ENCODE data around the gene AK3.
A peak's percentile ranks its signal among the peaks of the same experiment; 100 is the strongest.

The AK3 gene

DNA sequence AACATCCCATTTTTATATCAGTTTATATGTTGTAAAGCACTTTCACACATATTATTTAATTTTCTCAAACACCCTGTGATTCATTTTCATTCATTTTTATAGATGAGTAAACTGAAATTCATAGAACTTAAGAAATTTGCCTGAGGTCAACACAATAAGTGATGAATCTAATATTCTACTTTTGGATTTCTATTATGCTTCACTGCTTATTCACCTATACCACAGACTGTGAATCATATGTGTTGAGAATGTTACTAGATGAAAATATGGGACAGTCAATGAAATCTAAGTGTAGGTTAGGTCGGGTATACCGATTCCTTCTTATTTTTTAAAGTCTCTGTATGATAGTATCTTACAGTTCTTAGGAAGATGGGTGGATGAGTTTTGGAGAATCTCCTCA, 36.9 kb downstream of the AK3 start:
- DNase-seq (ENCODE audit: low read depth), result no peak

DNA sequence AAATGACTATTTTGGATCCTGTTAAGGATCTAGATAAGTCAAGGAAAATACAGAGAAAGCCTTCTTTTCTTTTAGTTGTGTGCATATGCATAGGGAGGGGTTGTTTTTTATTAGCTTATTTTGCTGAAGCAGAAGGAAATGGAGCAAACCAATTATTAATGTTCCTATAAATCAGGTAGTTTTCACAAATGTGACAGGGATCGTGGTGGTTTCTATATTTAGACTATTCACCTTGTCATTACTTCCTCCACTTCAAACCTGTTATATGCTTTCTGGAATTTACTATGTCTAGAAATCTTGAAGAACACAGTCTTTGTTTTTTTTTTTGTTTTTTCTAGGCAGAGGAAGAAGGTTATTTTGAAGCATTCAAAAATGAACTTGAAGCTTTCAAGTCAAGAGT, 39.5 kb downstream of the AK3 start:
- no peak for DNase-seq (ENCODE audit: low read depth)

DNA sequence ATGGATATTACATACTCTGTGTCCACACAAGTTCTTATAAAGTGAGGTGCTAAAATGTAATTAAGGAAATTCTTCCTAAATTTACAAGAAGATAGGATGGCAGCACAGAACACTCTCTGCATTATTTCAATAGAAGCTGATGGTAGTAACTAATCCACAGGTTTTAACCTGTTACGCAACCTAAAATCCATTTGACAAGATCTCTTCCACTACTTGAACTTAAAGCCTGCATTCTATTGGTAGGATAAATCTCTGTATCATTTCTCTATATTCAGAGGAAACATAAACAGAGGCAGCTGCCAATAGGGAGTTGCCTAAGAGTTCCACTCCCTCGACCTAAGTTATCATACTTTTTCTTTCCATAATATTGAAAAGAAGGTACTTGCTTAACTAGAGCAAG, 40.1 kb downstream of the AK3 start:
- DNase-seq (ENCODE audit: low read depth), result no peak

DNA sequence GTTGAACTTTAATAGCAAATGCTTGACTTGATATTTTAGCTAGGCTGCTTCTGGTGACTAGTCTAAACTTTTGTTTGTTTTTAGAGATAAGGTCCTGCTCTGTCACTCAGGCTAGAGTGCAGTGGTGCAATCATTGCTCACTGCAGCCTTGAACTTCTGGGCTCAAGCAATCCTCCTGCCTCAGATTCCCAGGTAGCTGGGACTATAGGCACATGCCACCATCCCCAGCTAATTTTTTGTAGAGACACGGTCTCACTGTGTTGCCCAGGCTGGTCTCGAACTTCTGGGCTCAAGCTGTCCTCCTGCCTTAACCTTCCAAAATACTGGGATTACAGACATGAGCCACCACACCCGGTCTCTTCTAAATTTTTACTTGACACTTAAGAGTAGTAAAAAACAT, 40.9 kb downstream of the AK3 start:
- no peak for DNase-seq (ENCODE audit: low read depth)

DNA sequence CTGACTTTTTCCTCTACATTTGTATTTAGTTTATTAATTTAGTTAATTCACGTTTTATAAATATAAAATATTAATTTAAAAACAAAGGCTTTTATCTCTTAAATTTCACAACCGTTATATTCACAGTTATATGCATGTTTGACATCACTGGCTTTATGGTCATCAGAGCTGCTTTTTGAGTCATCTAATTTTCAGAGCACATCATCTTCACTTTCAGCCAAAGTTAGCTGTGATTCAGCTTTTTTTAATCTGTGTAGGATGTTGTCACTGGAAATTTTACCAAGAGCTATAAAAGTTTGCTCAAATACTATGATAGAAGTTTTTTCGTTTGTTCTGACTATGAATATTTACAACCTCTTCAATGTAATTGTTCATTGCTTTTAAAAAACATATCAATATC, 49.2 kb downstream of the AK3 start:
- no peak for DNase-seq (ENCODE audit: low read depth)

DNA sequence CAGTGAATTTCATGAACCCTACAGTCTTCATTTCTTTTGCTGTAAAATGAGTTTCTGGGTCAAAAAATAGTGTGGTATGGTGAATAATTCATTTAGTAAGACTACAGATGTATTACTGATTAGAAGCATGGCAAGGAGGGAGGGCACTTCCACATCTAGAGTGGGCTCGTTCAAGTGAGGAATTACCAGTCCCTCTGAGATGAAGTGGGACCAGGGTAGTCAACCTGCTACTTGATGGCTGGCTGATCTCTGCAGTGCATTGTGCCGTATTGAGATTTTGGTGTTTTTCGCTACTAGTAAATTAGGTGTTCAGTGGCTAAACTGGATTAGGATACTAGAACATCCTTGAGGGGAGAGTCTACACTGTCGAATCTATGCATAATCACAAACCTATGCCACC, 50.9 kb downstream of the AK3 start:
- DNase-seq (ENCODE audit: low read depth), result no peak

DNA sequence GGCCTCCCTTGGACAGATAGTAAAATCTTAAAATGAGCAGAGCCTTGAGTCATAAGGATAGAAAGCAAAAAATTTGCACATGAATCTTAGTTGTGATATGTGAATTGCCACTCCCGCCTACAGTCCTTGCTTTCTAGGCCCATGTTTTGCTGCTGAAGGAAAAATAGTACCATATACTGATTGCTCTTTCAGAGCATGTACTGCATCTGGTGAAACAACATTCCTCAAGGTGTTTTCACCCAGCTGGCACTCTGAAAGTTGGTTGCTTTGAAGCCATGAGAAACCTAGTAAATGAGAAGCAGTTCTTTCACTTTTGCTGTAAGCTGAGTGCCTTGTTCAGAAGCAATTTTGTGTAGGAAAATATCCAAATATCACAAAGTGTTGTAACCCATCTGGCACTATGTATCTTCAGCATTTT, 51.3 kb downstream of the AK3 start:
- DNase-seq (ENCODE audit: low read depth), result no peak

DNA sequence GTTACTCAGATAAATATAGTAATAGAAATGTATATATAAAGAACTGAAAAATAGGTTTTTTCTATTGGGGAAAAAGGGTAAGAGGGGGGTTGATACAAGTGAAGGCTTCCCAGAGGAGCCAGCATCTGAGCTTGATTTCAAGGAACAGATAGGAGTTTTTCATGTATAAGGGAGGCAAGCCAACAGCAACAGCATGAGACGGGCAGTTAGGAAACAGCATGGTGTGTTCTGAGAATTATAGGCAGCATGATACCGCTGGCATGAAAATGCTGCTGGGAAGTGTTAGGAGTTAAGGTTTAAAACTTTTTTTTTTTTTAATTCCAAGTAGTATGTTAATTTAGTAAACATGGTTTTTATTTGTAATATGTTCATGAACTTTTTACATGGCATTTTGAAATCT, 52.0 kb downstream of the AK3 start:
- no peak for DNase-seq (ENCODE audit: low read depth)

DNA sequence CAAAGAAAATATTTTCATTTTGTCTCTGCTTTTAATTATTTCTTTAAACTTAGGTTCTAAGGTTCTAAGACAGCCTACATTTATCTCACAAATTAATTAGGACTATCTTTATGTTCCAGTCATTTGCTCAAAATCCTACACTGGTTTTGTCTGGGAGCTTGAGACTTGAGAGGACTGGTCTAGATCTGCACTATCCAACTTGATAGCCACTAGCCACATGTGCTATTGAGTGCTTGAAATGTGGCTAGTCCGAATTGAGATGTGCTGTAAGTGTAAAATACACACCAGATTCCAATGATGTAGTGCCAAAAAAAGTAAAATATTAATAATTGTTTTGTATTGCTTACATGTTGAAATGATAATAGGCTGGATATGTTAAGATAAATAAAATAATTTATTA, 54.4 kb downstream of the AK3 start:
- DNase-seq (ENCODE audit: low read depth), result no peak

DNA sequence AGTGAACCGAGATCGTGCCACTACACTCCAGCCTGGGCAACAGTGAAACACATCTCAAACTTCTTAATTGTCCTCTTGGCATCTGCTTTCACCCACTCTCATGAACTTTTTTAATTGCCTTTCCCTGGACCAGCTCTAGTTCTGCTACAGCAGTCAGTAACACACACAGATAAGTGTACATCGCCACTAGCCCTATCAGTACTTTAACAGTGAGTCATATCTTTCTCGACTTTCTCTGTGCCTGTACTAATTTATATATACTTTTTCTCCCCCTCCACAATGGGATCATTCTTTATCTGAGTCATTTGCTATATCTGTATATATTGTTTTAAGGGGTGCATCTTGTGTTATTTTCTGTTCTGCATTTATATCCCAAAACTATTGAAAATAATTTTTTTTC, 54.9 kb downstream of the AK3 start:
- DNase-seq (ENCODE audit: low read depth), result no peak

DNA sequence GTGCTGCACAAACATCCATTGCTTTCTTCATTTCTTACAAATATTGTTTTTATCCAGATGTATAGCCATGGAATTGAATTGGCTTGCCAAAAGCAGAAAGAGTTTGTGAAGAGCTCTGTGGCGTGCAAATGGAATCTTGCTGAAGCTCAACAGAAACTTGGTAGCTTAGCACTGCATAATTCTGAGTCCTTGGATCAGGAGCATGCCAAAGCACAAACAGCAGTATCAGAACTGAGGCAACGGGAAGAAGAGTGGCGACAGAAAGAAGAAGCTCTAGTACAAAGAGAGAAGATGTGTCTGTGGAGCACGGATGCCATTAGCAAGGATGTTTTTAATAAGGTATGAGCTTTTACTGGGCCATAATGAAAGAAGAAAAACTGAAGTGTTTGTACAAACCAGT, 56.2 kb downstream of the AK3 start:
- no peak for DNase-seq (ENCODE audit: low read depth)

DNA sequence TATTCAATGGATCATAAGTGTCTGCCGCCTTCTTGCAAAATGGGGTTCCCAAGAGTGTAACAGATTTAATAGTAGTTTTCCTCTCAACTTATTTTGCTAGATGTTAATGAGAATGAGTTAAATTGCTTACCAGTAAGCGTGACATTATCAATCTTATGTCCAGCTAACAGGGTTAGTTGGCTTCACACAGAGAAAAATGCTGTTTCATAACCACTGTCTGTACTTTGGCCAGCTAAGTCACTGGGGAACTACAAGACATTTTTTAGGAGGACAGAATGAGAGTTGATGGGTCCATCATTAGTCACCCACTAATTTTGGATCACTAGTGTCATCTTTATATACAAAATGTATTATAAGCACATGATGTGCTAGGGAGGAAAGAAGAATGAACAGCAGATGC, 60.3 kb downstream of the AK3 start:
- no peak for DNase-seq (ENCODE audit: low read depth)

DNA sequence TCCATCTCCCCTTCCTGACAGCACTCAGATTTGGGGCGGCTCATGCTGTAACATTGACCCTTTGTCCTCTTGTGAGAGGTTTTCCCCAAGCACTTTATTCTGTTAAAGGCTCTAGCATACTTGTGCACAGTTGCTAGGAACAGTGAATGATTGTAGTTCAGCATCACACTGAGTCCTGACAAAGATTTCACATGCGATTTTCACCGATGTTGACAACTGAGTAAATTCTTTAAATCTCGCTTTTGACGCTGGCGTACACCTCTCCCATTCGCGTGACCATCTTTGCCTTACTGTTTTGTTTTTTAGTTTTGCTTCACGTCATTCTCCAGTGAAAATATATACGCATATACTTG, 60.9 kb downstream of the AK3 start:
- DNase-seq (ENCODE audit: low read depth), result no peak

DNA sequence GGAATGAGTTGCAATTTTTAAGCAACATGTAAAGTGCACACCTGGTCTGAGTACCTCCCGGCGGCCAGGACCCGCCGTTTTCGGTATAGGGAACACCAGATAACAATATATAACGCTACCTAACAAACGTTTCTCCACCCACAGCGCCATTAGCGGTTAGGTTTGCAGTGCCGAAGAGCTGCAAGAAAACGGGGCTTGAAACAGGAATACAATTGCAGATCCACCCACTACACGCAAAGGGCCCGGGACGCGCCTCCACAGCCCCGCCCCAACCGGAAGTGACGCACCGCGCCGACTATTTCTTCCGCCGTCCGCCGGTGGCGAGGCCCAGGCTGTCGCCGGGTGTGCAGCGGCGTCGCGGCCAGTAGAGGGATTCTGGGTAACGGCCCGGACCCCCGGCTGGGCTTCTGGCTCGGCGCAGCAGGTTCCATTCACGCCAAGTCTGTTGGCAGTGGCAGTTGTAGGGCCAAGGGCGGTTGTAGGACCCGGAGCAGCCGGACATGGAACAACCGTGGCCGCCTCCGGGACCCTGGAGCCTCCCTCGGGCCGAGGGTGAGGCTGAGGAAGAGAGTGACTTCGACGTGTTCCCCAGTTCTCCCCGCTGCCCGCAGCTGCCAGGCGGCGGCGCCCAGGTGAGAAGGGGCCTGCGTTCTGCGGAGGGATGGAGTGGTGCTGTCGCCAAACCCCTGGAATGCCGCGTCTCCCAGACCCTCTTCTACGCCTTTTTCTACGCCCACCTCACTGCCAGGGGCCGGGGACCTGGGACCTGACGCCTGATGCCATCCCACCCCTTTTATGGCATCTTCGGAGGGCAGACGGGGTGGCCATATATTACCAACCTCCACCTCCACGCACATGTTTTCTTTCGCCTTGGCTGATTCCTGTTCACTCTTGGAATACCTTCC, 61.5 kb downstream of the AK3 start, which contains the start of gene CDC37L1:
Gene CDC37L1, plus strand, starts transcription at position 302 of the 905 bp plus-strand sequence. Its CDS starts 199 bp downstream, at position 501.
- peak; percentile 98 for DNase-seq (ENCODE audit: low read depth)

DNA sequence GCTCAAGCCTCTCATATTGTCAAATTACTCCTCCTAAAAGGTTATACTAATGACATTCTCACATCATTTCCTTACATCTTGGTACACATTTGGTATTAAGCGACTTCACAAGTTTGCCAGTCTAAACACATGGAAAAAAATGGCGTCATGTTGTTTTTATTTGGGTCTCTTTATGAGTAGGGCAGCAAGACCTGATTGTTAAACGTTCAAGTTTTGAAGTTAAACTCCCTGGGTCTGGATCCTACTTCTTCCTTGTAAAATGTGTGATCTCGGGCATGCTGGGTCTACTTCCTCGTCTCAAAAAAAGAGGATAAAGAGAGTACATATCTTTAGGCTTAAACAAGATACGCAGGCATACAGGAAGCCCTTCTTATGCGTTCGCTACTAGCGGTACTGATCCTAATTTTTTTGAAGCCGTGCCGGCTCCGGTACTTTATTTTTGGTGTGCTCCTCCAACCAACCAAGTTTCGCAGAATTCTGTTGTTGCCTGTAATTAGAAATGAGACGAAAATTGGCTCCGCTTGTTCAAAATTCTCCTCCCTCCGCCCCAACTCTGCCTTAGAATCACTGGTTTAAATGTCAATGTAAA, 62.2 kb downstream of the AK3 start:
- DNase-seq (ENCODE audit: low read depth), result no peak

DNA sequence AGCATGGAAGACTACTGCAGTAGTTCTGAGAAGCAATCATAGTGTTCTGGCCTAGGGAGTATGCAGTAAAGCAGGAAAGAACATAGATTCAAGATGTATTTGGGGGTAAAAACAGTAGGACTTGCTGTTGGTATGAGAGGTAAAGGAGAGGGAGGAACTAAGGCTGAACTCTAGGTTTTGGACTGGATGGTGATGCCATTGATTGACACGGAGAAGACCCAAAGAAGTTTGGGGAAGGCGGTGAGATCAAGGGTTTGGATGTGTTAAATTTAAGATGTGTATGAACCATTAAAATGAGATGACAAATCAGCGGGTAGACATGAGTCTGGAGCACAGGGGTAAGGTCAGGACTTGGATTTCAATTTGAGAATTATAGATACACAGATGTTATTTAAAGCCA, 63.6 kb downstream of the AK3 start:
- no peak for DNase-seq (ENCODE audit: low read depth)

DNA sequence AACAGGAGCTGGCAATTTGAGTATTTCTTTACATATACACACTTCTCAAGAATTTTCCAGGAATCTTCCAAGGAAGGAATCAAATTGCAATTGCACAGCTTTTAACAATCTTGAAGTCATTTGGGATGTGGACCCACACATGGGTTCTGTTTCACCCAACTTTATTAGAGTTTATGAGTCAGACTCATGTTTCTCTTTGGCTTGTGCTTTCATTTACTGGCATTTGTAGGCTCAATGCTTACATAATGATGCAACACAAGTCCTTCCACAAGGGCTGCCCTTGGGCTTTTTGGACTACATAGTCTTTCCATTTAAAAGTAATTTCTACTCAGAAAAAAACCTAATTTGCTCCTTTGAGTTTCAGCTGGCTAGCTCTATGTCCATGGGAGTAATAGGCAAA, 66.2 kb downstream of the AK3 start:
- no peak for DNase-seq (ENCODE audit: low read depth)

DNA sequence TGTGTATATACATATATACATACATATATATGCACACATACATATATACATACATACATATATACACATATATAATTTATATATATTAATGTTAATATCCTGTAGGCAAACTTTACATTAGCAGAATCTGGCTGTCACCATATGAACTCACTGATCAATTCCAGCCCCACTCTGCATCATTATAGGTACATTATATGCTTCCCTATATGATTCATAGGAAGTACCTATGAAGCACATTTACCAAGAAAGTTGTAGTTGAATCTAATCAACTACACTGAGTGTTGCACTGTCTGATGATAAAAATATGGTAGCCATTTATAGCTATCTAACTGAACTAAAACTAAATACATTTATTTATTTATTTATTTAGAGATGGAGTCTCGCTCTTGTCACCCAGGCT, 69.3 kb downstream of the AK3 start:
- DNase-seq (ENCODE audit: low read depth), result no peak

DNA sequence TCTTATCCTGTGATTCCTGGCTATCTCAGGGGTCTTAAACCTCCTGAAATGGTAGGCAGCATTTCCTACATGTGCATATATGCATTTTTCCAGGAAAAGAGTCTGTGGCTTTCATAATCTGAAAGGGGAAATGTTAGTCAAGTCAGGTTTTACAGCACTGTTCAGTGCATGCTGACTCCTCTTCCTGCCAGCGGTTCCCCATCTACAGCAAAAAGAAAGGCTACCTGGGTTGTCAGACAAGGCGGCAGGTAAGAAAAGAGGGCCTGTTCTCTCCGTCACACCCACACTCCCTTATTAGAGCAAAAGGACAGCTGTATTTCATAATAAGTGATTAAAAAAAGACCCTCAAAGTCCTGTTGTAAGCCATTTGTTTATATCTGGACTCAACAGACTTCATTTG, 70.4 kb downstream of the AK3 start:
- no peak for DNase-seq (ENCODE audit: low read depth)

DNA sequence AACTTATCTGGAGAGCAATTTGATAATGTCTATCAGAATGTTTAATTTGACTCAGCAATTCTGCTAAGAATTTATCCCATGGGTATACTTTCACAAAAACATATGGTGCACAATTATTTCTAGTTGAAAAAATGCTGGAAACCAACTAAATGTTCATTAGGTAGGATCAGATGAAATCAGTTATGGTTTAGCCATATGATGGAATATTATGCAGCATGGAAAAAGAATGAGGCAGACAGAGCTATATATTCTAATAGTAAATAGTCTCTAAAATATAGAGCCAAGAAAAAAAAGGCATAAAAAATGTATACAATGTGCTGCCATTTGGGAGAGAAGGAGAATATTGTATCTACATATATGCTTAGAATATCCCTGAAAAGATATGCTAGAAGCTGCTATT, 71.1 kb downstream of the AK3 start:
- DNase-seq (ENCODE audit: low read depth), result no peak

DNA sequence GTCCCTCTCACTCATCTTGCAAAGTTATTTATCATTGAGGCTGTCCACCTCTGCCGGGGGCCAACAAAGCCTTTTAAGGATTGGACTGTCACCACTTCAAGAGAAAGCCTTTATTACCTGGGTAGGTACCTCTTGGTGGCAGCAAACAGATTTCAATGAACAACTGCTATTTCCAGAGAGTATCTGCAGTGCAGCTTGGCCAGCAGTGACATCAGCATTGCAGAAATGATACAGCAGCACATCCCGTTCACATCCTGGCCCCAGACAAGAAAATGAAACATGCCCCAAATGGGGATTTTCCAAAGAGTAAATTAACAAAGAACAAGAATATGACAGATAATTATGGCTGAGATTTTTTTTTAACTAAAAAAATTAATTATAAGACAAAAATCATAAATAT, 72.4 kb downstream of the AK3 start:
- DNase-seq (ENCODE audit: low read depth), result no peak

DNA sequence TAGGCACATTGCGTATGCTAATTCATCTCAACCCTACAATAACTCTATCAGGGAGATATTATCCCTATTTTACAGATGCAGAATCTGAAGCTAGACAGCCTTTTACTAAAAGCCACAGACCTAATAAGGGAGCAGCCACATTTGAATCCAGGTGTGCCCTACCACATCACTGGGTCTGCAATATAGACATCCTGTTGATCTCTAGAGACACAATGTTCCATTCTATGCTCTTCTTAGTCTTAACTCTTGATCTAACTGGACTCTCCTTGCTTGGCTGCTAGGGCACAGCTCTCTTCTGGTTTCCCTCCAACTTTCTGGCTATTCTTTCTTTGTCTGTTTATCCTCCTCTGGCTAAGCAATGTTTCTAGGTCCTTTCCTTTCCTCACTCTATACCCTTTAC, 73.3 kb downstream of the AK3 start:
- DNase-seq (ENCODE audit: low read depth), result no peak

DNA sequence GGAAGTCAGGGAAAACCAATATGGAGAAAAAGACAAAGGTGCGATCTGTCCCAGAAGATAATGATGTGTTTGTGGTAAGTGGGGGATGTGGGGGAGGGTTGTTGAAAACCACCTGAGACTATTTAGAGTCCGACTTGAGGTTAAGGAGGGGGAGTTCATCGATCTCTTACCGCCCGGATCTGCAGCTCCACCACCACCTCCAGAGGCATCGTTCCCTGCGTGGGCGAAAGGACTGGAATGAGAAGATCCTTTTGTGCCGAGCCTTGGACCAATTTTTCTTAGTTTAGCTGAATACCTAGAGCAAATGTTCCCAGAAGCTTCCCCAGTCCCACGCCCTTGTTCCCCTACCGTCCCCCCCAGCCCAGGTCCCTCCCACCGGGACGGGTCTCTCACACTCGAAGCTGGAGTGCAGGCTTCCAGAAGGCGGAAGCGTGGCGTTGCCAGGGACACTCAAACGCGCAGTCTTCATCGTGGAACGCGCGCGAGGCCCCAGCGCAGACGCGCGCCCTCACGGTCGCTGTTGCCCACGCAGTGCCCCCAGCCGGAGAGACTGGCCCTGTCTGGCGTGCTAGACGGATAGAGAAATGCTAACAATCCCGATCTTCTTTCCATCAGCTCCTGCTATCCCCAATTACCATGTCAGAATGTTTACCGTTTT, 74.8 kb downstream of the AK3 start, which contains the start of gene SPATA6L:
Gene SPATA6L, minus strand, starts transcription at position 439 of the 658 bp plus-strand sequence. Its CDS starts 230 bp downstream, at position 209.
- no peak for DNase-seq (ENCODE audit: low read depth)
